ENCODE results near the gene ACSL1. TPM values are rescaled to one million over a fixed set of nuclear protein-coding genes. Genes with fewer than 3 reads are reported as not detected.

ACSL1 gene
- total and polyA plus RNA-seq, 9 donors, result 32.8 to 51.9 (median 40.7) TPM

DNA sequence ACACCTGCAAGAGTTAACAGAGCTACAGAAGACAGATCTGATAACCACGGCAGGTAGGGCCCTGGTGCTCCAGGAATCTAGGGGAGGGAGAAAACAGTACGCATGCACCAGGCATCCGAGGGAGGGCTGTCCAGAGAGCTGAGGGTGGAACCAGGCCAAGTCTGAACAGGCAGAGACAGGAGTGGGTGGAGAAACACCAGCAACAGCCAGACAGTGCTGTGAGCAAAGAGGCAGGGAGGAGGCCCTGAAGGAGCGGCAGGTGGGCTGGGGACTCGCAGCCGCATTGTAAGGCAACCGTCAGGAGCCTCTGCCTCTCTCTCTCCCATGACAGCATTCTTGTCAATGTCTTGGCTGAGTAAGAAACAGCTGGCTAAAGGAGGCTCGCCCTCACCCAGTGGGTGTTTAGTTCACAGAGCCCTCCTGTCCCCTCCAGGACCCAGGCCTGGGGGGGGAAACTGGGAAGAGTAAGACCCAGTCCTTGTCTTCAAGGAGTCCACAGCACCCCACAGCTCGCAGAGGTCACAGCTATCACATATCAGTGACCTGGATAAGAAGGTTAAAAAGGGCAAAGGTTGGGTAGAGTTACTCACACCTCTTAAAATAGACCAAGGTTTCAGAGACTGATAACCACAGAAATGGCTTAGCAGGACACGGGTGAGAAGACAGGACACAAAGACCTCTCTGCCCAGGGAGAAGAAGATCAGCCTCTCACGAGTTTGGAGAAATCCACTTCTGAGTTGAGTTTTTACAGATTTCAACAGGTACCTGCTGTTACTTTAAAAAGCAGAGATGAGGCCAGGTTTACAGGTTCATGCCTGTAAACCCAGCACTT is 10.5 kb downstream of the ACSL1 start:
- Histone ChIP-seq H3K4me3 (ENCODE audit: low read length) (no peak overlapping the region), H3K9me3 (replicated peaks; ENCODE audit: control insufficient read depth, low read depth, low read length) (no peaks in the 10 kb centered on the region), H3K27ac (ENCODE audit: low read length) (peak overlapping the region; percentile 59), H3K27me3 (ENCODE audit: control insufficient read depth, insufficient read depth, low read length) (no peaks in the 10 kb centered on the region), H3K4me1 (ENCODE audit: control insufficient read depth, insufficient read depth, low read length) (peaks cover 54% of the 10 kb centered on the region), H3K36me3 (ENCODE audit: control insufficient read depth, insufficient read depth, low read length) (no peaks in the 10 kb centered on the region)
- peak; percentile 86 for DNase-seq
- 25% methylated on average over 5 of the region's 11 CpGs for WGBS (ENCODE audit: insufficient coverage)

GRCh38 chr4:184814686-184815045 is 11.1 kb downstream of the ACSL1 start:
- no peaks in the 10 kb centered on the region for H3K27me3 ChIP-seq (ENCODE audit: control insufficient read depth, insufficient read depth, low read length)
- H3K27ac ChIP-seq (ENCODE audit: low read length), result peak overlapping the region; percentile 59
- peaks cover 54% of the 10 kb centered on the region for H3K4me1 ChIP-seq (ENCODE audit: control insufficient read depth, insufficient read depth, low read length)
- H3K36me3 ChIP-seq (ENCODE audit: control insufficient read depth, insufficient read depth, low read length), result no peaks in the 10 kb centered on the region
- no peak for DNase-seq
- H3K9me3 ChIP-seq (replicated peaks; ENCODE audit: control insufficient read depth, low read depth, low read length), result no peaks in the 10 kb centered on the region
- no peak overlapping the region for H3K4me3 ChIP-seq (ENCODE audit: low read length)
- whole genome bisulfite sequencing (ENCODE audit: insufficient coverage), result 18% methylated on average over 4 of the region's 5 CpGs

- Histone ChIP-seq H3K27ac (ENCODE audit: low read length) (no peak overlapping the region), H3K4me3 (ENCODE audit: low read length) (no peak overlapping the region), H3K36me3 (ENCODE audit: control insufficient read depth, insufficient read depth, low read length) (no peaks in the 10 kb centered on the region), H3K4me1 (ENCODE audit: control insufficient read depth, insufficient read depth, low read length) (peaks cover 51% of the 10 kb centered on the region), H3K27me3 (ENCODE audit: control insufficient read depth, insufficient read depth, low read length) (no peaks in the 10 kb centered on the region), H3K9me3 (replicated peaks; ENCODE audit: control insufficient read depth, low read depth, low read length) (no peaks in the 10 kb centered on the region)
- peak; percentile 35 for DNase-seq
- WGBS (ENCODE audit: insufficient coverage), result 46% methylated on average over 4 of the region's 8 CpGs
These were observed 13.1 kb downstream of the ACSL1 start for GRCh38 chr4:184812651-184813181.

- H3K9me3 ChIP-seq (replicated peaks; ENCODE audit: control insufficient read depth, low read depth, low read length), result no peaks in the 10 kb centered on the region
- H3K27me3 ChIP-seq (ENCODE audit: control insufficient read depth, insufficient read depth, low read length), result no peaks in the 10 kb centered on the region
- H3K4me3 ChIP-seq (ENCODE audit: low read length), result no peak overlapping the region
- no peaks in the 10 kb centered on the region for H3K36me3 ChIP-seq (ENCODE audit: control insufficient read depth, insufficient read depth, low read length)
- no peak overlapping the region for H3K27ac ChIP-seq (ENCODE audit: low read length)
- H3K4me1 ChIP-seq (ENCODE audit: control insufficient read depth, insufficient read depth, low read length), result peaks cover 55% of the 10 kb centered on the region
- WGBS (ENCODE audit: insufficient coverage), result 85% methylated on average over 2 of the region's 6 CpGs
- DNase-seq, result no peak
These were observed 13.6 kb downstream of the ACSL1 start for GRCh38 chr4:184812199-184812542.

DNA sequence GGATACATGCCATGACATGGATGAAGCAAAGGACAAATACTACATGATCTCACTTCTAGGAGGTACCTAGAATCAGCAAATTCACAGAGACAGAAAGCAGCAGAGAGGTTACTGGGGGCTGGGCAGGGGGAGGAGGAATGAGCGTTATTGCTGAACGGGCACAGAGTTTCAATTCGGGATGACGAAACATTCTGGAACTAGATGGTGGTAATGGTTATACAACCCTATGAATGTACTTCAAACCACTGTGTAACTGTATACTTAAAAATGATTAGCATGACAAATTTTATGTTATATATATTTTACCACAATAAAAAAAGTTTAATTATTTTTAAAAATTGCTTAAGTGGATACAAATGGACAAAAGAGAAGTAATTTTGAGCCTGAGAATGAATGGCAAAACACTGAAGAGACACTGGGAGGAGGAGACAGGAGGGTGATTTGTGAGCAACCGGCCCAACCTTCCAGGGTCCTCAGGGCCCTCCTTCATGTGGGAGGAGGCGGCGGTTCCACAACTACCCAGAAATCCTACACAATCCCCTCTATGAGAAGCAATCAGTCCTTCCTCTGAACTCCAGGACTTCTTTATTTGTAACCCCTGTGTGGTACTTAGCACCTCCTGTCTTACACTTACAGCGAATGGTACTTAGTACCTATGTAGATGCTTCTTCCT is 14.1 kb downstream of the ACSL1 start:
- H3K27ac ChIP-seq (ENCODE audit: low read length), result no peak overlapping the region
- peaks cover 55% of the 10 kb centered on the region for H3K4me1 ChIP-seq (ENCODE audit: control insufficient read depth, insufficient read depth, low read length)

DNA sequence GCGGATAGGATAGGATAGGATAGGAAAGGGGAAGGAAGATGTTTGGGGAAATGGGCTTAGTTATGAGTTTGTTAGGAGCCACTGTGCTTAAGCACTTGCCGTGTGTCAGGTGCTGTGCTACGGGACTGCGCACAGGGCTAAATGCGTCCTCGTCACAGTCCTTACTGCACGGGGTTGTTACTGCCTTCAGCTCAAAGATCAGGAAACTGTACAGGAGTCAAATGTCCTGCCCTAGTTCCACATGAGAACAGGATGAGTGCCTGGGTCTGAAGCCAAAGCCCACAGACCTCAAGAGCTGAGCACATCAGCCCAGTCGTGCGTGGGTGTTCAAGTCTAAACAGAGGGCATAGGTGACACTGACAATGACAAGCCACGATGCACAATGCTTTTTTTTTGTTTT is 15.0 kb downstream of the ACSL1 start:
- 89% methylated on average over 10 of the region's 10 CpGs for WGBS (ENCODE audit: insufficient coverage)
- DNase-seq, result no peak
- Histone ChIP-seq H3K36me3 (ENCODE audit: control insufficient read depth, insufficient read depth, low read length) (no peaks in the 10 kb centered on the region), H3K27me3 (ENCODE audit: control insufficient read depth, insufficient read depth, low read length) (no peaks in the 10 kb centered on the region), H3K4me3 (ENCODE audit: low read length) (no peak overlapping the region), H3K27ac (ENCODE audit: low read length) (no peak overlapping the region), H3K9me3 (replicated peaks; ENCODE audit: control insufficient read depth, low read depth, low read length) (no peaks in the 10 kb centered on the region), H3K4me1 (ENCODE audit: control insufficient read depth, insufficient read depth, low read length) (peaks cover 56% of the 10 kb centered on the region)

More for the DNA sequence above, 14.1 kb downstream of the ACSL1 start:
- Histone ChIP-seq H3K36me3 (ENCODE audit: control insufficient read depth, insufficient read depth, low read length) (no peaks in the 10 kb centered on the region), H3K9me3 (replicated peaks; ENCODE audit: control insufficient read depth, low read depth, low read length) (no peaks in the 10 kb centered on the region), H3K27me3 (ENCODE audit: control insufficient read depth, insufficient read depth, low read length) (no peaks in the 10 kb centered on the region), H3K4me3 (ENCODE audit: low read length) (no peak overlapping the region)
- 100% methylated on average over 1 of the region's 8 CpGs for WGBS (ENCODE audit: insufficient coverage)
- no peak for DNase-seq

GRCh38 chr4:184808713-184809050 is 17.1 kb downstream of the ACSL1 start:
- no peak for DNase-seq
- no peaks in the 10 kb centered on the region for H3K9me3 ChIP-seq (replicated peaks; ENCODE audit: control insufficient read depth, low read depth, low read length)
- H3K27me3 ChIP-seq (ENCODE audit: control insufficient read depth, insufficient read depth, low read length), result no peaks in the 10 kb centered on the region
- no CpG with 5 or more reads among the region's 1 CpG for whole genome bisulfite sequencing (ENCODE audit: insufficient coverage)
- H3K4me3 ChIP-seq (ENCODE audit: low read length), result no peak overlapping the region
- H3K36me3 ChIP-seq (ENCODE audit: control insufficient read depth, insufficient read depth, low read length), result no peaks in the 10 kb centered on the region
- H3K4me1 ChIP-seq (ENCODE audit: control insufficient read depth, insufficient read depth, low read length), result peaks cover 49% of the 10 kb centered on the region
- H3K27ac ChIP-seq (ENCODE audit: low read length), result no peak overlapping the region

DNA sequence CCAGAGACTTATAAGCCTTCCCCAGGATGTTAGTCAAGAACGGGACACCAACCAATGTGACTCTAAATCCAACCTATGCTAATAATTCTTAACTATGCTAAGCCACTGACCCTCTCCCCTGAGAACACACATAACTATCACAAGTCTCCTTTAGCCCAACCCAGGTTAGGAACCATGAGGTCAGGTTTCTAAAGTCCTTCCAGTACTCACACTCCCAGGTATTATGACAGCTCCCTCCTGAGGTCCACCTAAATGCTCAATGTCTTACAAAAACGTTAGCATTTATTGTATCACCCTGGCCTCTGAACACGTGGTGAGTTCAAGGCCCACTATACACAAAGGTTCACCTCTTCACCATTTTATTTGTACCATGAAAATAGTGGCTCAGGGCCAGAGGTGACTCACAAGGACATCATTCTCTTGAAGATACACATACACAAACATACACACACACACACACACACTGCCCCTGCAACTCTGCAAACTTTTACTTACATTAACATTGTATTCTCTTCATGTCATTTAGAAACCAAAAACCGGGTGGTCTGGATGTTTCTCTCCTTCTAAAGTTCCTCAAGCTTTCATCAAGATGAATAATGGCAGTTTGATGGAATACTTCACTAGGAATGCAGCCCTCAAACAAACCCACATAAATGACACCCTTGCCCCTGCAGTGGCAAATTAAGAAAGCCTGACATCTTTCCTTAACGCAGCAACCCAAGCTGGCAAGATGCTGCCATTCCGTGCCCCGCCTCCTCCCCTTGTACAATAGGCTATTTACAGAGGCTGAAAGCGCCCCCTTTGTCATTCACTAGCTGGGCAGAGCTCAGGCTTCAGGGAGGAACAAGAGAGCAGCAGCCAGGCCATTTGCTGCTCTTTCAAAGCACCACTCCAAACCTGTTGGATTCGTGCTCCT is 17.7 kb downstream of the ACSL1 start:
- Histone ChIP-seq H3K27me3 (ENCODE audit: control insufficient read depth, insufficient read depth, low read length) (no peaks in the 10 kb centered on the region), H3K9me3 (replicated peaks; ENCODE audit: control insufficient read depth, low read depth, low read length) (no peaks in the 10 kb centered on the region), H3K4me1 (ENCODE audit: control insufficient read depth, insufficient read depth, low read length) (peaks cover 50% of the 10 kb centered on the region), H3K4me3 (ENCODE audit: low read length) (no peak overlapping the region), H3K36me3 (ENCODE audit: control insufficient read depth, insufficient read depth, low read length) (no peaks in the 10 kb centered on the region), H3K27ac (ENCODE audit: low read length) (no peak overlapping the region)
- WGBS (ENCODE audit: insufficient coverage), result 44% methylated on average over 8 of the region's 9 CpGs
- DNase-seq, result no peak

DNA sequence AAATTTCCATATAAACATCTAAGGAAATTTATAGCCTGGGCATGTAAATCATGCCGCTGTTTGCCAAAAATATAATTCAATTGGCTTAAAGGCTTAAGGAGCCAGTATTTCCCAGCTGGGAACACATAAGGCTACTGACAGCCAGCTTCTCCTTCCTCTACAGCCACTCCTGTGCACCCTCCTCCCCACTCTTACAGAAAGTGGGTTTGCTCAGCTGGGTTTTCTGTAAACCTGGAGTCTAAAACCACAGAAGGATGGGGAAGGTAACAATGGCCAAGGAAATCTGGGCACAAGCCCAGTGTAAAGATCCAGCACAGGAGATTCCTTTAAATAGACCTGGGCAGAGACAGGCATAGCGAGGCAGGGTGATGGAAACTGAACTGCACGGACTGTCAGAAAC is 18.5 kb downstream of the ACSL1 start:
- no peaks in the 10 kb centered on the region for H3K36me3 ChIP-seq (ENCODE audit: control insufficient read depth, insufficient read depth, low read length)
- H3K27me3 ChIP-seq (ENCODE audit: control insufficient read depth, insufficient read depth, low read length), result no peaks in the 10 kb centered on the region
- WGBS (ENCODE audit: insufficient coverage), result no CpG with 5 or more reads among the region's 3 CpGs
- no peak overlapping the region for H3K4me3 ChIP-seq (ENCODE audit: low read length)
- DNase-seq, result peak; percentile 48
- H3K9me3 ChIP-seq (replicated peaks; ENCODE audit: control insufficient read depth, low read depth, low read length), result no peaks in the 10 kb centered on the region
- H3K4me1 ChIP-seq (ENCODE audit: control insufficient read depth, insufficient read depth, low read length), result peaks cover 48% of the 10 kb centered on the region
- no peak overlapping the region for H3K27ac ChIP-seq (ENCODE audit: low read length)

- no peak for DNase-seq
- H3K4me1 ChIP-seq (ENCODE audit: control insufficient read depth, insufficient read depth, low read length), result peaks cover 47% of the 10 kb centered on the region
- H3K4me3 ChIP-seq (ENCODE audit: low read length), result no peak overlapping the region
- no peaks in the 10 kb centered on the region for H3K27me3 ChIP-seq (ENCODE audit: control insufficient read depth, insufficient read depth, low read length)
- no peaks in the 10 kb centered on the region for H3K9me3 ChIP-seq (replicated peaks; ENCODE audit: control insufficient read depth, low read depth, low read length)
- H3K36me3 ChIP-seq (ENCODE audit: control insufficient read depth, insufficient read depth, low read length), result no peaks in the 10 kb centered on the region
- WGBS (ENCODE audit: insufficient coverage), result no CpG with 5 or more reads among the region's 1 CpG
- H3K27ac ChIP-seq (ENCODE audit: low read length), result no peak overlapping the region
These were observed 19.1 kb downstream of the ACSL1 start for GRCh38 chr4:184806711-184807110.

Data from muscle of leg (tissue), 11 donors.